Gastrocnemius medialis (tissue), 4 donors: ENCODE results near the gene C12orf43. TPM values are rescaled to one million over a fixed set of nuclear protein-coding genes. Genes with fewer than 3 reads are reported as not detected.

ENCODE experiments used
- ATAC-seq, 2 donors: fragments of 150-250 bp; one replicate each; pipeline ENCODE4 v1.9.1; 2016
- DNase-seq, 2 donors: peaks; one replicate each; pipeline ENCODE4 v3.0.0-alpha.2; 2019
- H3K27ac ChIP-seq, 4 donors: fragments of 200-600 bp; sonication (generic); 1 replicate in 1 of 4; 2 replicates in 3 of 4; pipeline ENCODE4 v1.5.1; 2016 to 2018; ENCODE audit warnings: mild to moderate bottlenecking in 2 of 4, moderate library complexity in 1 of 4
- H3K27me3 ChIP-seq, 3 donors: fragments of 200-600 bp; sonication (generic) in 2 of 3; 1 replicate in 1 of 3; 2 replicates in 2 of 3; pipeline versions ENCODE4 v1.5.1 to v1.6.0; 2016 to 2019; ENCODE audit warnings: mild to moderate bottlenecking in 1 of 3, moderate library complexity in 1 of 3
- H3K36me3 ChIP-seq, 2 donors: fragments of 200-600 bp; sonication (generic) in 1 of 2; one replicate each; pipeline ENCODE4 v1.5.1; 2017 to 2018
- H3K4me1 ChIP-seq, 2 donors: fragments of 200-600 bp; sonication (generic) in 1 of 2; one replicate each; pipeline ENCODE4 v1.5.1; 2016 to 2017; ENCODE audit warnings: mild to moderate bottlenecking in 2 of 2
- H3K4me3 ChIP-seq, 4 donors: fragments of 200-600 bp; sonication (generic) in 3 of 4; 1 replicate in 1 of 4; 2 replicates in 3 of 4; pipeline ENCODE4 v1.5.1; 2016 to 2019; ENCODE audit warnings: mild to moderate bottlenecking in 2 of 4
- H3K9me3 ChIP-seq, 3 donors: fragments of 200-600 bp; sonication (generic) in 2 of 3; 1 replicate in 1 of 3; 2 replicates in 2 of 3; pipeline ENCODE4 v1.5.1; 2016 to 2019
- POLR2A ChIP-seq, 2 donors: fragments of 450-650 bp; IDR thresholded peaks; one replicate each; pipeline ENCODE4 v1.6.1; 2017; ENCODE audit warnings: antibody characterized with exemption in 2 of 2, mild to moderate bottlenecking in 2 of 2, moderate library complexity in 2 of 2
- in situ Hi-C, 4 donors: fragments of 200-750 bp; cut with MboI; loops; one replicate each; pipeline versions ENCODE4 v1.15.0 to v1.8.0; 2017; ENCODE audit warnings: low sequenced_read_pairs in 4 of 4
- intact Hi-C: fragments of 100-400 bp; cut with DNase I; formaldehyde crosslinking; loops from one replicate; pipeline ENCODE4 v1.15.1; 2023; ENCODE audit warnings: low total_unique reads
- total RNA-seq, 4 donors: library from RNA; depleted of rRNA; stranded (reverse); fragments of >200 nt; gene quantifications; one replicate each; pipeline versions ENCODE4 v1.1.0 to v1.2.3, GENCODE V29; 2016
- TF ChIP-seq, protein P1 (sequence below), 5 experiments: fragments of 450-650 bp in 3 of 5; fragments of 200-600 bp in 2 of 5; sonication (generic) in 2 of 5; IDR thresholded peaks in 4 of 5; conservative IDR thresholded peaks in 1 of 5; 1 replicate in 4 of 5; 2 replicates in 1 of 5; pipeline ENCODE4 v1.5.1; 2016 to 2019; ENCODE audit warnings: antibody characterized with exemption in 5 of 5, mild to moderate bottlenecking in 3 of 5, moderate library complexity in 3 of 5

Gene C12orf43
- total RNA-seq, 4 donors from 2014 or later, result 2.9 to 13.2 (median 5.1) TPM

- Histone ChIP-seq H3K36me3 (no peaks in the 10 kb centered on the region), H3K4me3 (no peak overlapping the region), H3K27ac (no peak overlapping the region), H3K27me3 (no peaks in the 10 kb centered on the region), H3K4me1 (no peaks in the 10 kb centered on the region), H3K9me3 (no peaks in the 10 kb centered on the region)
- DNase-seq (no peak), ATAC-seq (no peak)
- in situ Hi-C loops, result no loop called here
- intact Hi-C loops, result no loop called here
- TF ChIP-seq, protein P1, sequence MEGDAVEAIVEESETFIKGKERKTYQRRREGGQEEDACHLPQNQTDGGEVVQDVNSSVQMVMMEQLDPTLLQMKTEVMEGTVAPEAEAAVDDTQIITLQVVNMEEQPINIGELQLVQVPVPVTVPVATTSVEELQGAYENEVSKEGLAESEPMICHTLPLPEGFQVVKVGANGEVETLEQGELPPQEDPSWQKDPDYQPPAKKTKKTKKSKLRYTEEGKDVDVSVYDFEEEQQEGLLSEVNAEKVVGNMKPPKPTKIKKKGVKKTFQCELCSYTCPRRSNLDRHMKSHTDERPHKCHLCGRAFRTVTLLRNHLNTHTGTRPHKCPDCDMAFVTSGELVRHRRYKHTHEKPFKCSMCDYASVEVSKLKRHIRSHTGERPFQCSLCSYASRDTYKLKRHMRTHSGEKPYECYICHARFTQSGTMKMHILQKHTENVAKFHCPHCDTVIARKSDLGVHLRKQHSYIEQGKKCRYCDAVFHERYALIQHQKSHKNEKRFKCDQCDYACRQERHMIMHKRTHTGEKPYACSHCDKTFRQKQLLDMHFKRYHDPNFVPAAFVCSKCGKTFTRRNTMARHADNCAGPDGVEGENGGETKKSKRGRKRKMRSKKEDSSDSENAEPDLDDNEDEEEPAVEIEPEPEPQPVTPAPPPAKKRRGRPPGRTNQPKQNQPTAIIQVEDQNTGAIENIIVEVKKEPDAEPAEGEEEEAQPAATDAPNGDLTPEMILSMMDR (IDR thresholded peaks at IDR 0.05 in 4 of 5, conservative IDR thresholded peaks at IDR 0.05 in 1 of 5), result no peak
- no peak for TF ChIP-seq POLR2A (IDR thresholded peaks at IDR 0.05)
Measured at GRCh38 chr12:120989687-120990086, 26.6 kb downstream of the C12orf43 start.

DNA sequence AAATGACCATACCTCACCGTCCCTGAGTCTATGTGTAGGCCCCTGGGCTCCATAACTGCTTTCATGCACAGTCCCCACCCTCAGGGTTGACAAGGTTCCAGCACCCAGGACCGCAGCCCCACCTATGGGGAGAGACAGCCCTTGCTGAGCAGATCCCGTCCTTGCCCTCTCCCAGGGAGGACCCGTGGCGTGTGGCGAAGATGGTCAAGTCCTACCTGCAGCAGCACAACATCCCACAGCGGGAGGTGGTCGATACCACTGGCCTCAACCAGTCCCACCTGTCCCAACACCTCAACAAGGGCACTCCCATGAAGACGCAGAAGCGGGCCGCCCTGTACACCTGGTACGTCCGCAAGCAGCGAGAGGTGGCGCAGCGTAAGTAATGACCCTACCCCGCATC, 27.6 kb downstream of the C12orf43 start:
- no peaks in the 10 kb centered on the region for H3K9me3 ChIP-seq
- no peaks in the 10 kb centered on the region for H3K36me3 ChIP-seq
- in situ Hi-C loops, result no loop called here

GRCh38 chr12:120988234-120988633, 28.1 kb downstream of the C12orf43 start:
- Histone ChIP-seq H3K4me3 (no peak overlapping the region), H3K9me3 (no peaks in the 10 kb centered on the region), H3K27me3 (no peaks in the 10 kb centered on the region), H3K36me3 (no peaks in the 10 kb centered on the region), H3K27ac (no peak overlapping the region), H3K4me1 (no peaks in the 10 kb centered on the region)
- ATAC-seq, result no peak
- intact Hi-C loops (no loop called here), in situ Hi-C loops (no loop called here)
- no peak for DNase-seq
- TF ChIP-seq, protein P1 (IDR thresholded peaks at IDR 0.05 in 4 of 5, conservative IDR thresholded peaks at IDR 0.05 in 1 of 5), result no peak
- TF ChIP-seq POLR2A (IDR thresholded peaks at IDR 0.05), result no peak

More for the DNA sequence above, 27.6 kb downstream of the C12orf43 start:
- no peak for DNase-seq
- H3K27me3 ChIP-seq, result no peaks in the 10 kb centered on the region
- no peak for ATAC-seq
- TF ChIP-seq, protein P1 (IDR thresholded peaks at IDR 0.05 in 4 of 5, conservative IDR thresholded peaks at IDR 0.05 in 1 of 5), result no peak
- no peak for TF ChIP-seq POLR2A (IDR thresholded peaks at IDR 0.05)
- intact Hi-C loops, result no loop called here
- H3K27ac ChIP-seq, result no peak overlapping the region
- no peak overlapping the region for H3K4me3 ChIP-seq
- H3K4me1 ChIP-seq, result no peaks in the 10 kb centered on the region

GRCh38 chr12:120984351-120984898, 31.9 kb downstream of the C12orf43 start:
- in situ Hi-C loops, result no loop called here
- ATAC-seq, result no peak

More at GRCh38 chr12:120984351-120984898, 31.9 kb downstream of the C12orf43 start:
- TF ChIP-seq, protein P1 (IDR thresholded peaks at IDR 0.05 in 4 of 5, conservative IDR thresholded peaks at IDR 0.05 in 1 of 5), result no peak
- no peak for TF ChIP-seq POLR2A (IDR thresholded peaks at IDR 0.05)
- no peaks in the 10 kb centered on the region for H3K36me3 ChIP-seq
- DNase-seq, result no peak
- no peaks in the 10 kb centered on the region for H3K4me1 ChIP-seq
- no peaks in the 10 kb centered on the region for H3K9me3 ChIP-seq
- H3K4me3 ChIP-seq, result no peak overlapping the region
- intact Hi-C loops, result no loop called here
- no peak overlapping the region for H3K27ac ChIP-seq
- H3K27me3 ChIP-seq, result no peaks in the 10 kb centered on the region
